ENCODE data around the gene GATAD1.

GATAD1 gene

DNA sequence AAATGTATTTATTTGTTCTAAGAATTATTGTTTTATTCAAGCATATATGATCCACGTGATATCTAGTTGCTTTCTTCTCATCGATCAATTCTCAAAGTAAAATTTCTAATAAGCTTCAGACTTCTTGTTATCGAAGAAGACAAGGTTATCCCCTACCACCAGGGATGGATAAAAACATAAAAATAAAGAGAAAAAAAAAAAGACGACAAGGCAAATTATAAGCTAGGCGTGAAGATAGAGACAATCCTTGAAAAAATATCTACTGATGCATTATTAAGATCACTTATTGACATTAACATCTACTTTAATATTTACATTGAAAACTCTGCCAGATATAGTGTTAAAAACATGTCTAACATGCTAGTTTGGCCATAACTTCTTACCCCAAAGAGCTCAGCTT is 61.7 kb downstream of the GATAD1 start:
- no peaks in the 10 kb centered on the region for H3K27me3 ChIP-seq (ENCODE audit: control insufficient read depth, insufficient read depth, low read length)
- H3K9me3 ChIP-seq (ENCODE audit: control insufficient read depth, insufficient read depth, low read length) = no peaks in the 10 kb centered on the region
- H3K9ac ChIP-seq (ENCODE audit: low read depth, low read length) = no peak overlapping the region
- H3K4me1 ChIP-seq (ENCODE audit: control insufficient read depth, insufficient read depth, low read length) = no peaks in the 10 kb centered on the region
- peaks cover 54% of the 10 kb centered on the region for H3K36me3 ChIP-seq (ENCODE audit: control insufficient read depth, insufficient read depth, low read length)
- no peak overlapping the region for H3K4me3 ChIP-seq (ENCODE audit: low read depth, low read length)
- H3K27ac ChIP-seq (ENCODE audit: low read depth, low read length) = no peak overlapping the region
